Tongue (tissue), 2 donors: Measurements from ENCODE around the gene ZNF830. TPM values are rescaled to one million over a fixed set of nuclear protein-coding genes. Genes with fewer than 3 reads are reported as not detected.
"Not testable (repeated sequence)": the region's sequence is repeated elsewhere in the genome, so short reads cannot be mapped to it uniquely, and the experiment has no call there.

Experiments used
- DNase-seq: peaks from one replicate; pipeline ENCODE4 v3.0.0-alpha.2; 2015
- total RNA-seq: library from RNA; depleted of rRNA; stranded (reverse); fragments of >200 nt; gene quantifications from one replicate; pipeline ENCODE4 v1.2.3, GENCODE V29; 2014

The ZNF830 gene
- total RNA-seq, 1 donor from 2014 or later, result 16.7 TPM

- DNase-seq, result no peak
Measured at GRCh38 chr17:34991606-34992005, 30.3 kb downstream of the ZNF830 start.

- no peak for DNase-seq
Measured at GRCh38 chr17:34993031-34993430, 31.7 kb downstream of the ZNF830 start.

GRCh38 chr17:34996422-34997285, 35.3 kb downstream of the ZNF830 start:
- DNase-seq, result no peak

- DNase-seq, result peak; percentile 88
Measured at GRCh38 chr17:34997355-34997862, 36.1 kb downstream of the ZNF830 start.

- peak; percentile 40 for DNase-seq
Measured at GRCh38 chr17:34998205-34998604, 36.9 kb downstream of the ZNF830 start.

GRCh38 chr17:34999456-34999855, 38.1 kb downstream of the ZNF830 start:
- no peak for DNase-seq

- not testable (repeated sequence) for DNase-seq
Measured at GRCh38 chr17:35000965-35001364, 39.6 kb downstream of the ZNF830 start.

- DNase-seq, result no peak
Measured at GRCh38 chr17:35001549-35001948, 40.2 kb downstream of the ZNF830 start.

GRCh38 chr17:35002876-35003551, 41.7 kb downstream of the ZNF830 start:
- peak; percentile 9 for DNase-seq

- DNase-seq, result no peak
Measured at GRCh38 chr17:35003778-35004177, 42.4 kb downstream of the ZNF830 start.

- no peak for DNase-seq
Measured at GRCh38 chr17:35006345-35006744, 45.0 kb downstream of the ZNF830 start.

GRCh38 chr17:35006961-35007360, 45.6 kb downstream of the ZNF830 start:
- DNase-seq, result no peak

- DNase-seq, result no peak
Measured at GRCh38 chr17:35010093-35010492, 48.8 kb downstream of the ZNF830 start.

- peak; percentile 15 for DNase-seq
Measured at GRCh38 chr17:35011671-35012216, 50.4 kb downstream of the ZNF830 start.

Other genes with a start within 250 kb of the ZNF830 start
- 2.7 TPM for gene CCT6B, start 80 bp upstream of the ZNF830 start, total RNA-seq
- 34.0 TPM for gene LIG3, start 19.0 kb downstream of the ZNF830 start, total RNA-seq
- 31.6 TPM for gene RFFL, start 102.2 kb downstream of the ZNF830 start, total RNA-seq
- 5.2 TPM for gene RAD51D, start 158.3 kb downstream of the ZNF830 start, total RNA-seq
- not detected for gene FNDC8, start 160.1 kb downstream of the ZNF830 start, total RNA-seq
- 30.0 TPM for gene NLE1, start 180.8 kb downstream of the ZNF830 start, total RNA-seq
- 193 TPM for gene UNC45B, start 186.3 kb downstream of the ZNF830 start, total RNA-seq
- not detected for gene SLC35G3, start 232.9 kb downstream of the ZNF830 start, total RNA-seq